Measurements from ENCODE around the gene ABCG1.

- TF ChIP-seq, protein P1, sequence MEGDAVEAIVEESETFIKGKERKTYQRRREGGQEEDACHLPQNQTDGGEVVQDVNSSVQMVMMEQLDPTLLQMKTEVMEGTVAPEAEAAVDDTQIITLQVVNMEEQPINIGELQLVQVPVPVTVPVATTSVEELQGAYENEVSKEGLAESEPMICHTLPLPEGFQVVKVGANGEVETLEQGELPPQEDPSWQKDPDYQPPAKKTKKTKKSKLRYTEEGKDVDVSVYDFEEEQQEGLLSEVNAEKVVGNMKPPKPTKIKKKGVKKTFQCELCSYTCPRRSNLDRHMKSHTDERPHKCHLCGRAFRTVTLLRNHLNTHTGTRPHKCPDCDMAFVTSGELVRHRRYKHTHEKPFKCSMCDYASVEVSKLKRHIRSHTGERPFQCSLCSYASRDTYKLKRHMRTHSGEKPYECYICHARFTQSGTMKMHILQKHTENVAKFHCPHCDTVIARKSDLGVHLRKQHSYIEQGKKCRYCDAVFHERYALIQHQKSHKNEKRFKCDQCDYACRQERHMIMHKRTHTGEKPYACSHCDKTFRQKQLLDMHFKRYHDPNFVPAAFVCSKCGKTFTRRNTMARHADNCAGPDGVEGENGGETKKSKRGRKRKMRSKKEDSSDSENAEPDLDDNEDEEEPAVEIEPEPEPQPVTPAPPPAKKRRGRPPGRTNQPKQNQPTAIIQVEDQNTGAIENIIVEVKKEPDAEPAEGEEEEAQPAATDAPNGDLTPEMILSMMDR (conservative IDR thresholded peaks at IDR 0.05; ENCODE audit: low read length), result no peak
- TF ChIP-seq EZH2phosphoT487 (IDR thresholded peaks at IDR 0.05; ENCODE audit: borderline replicate concordance, low read depth, low read length), result no peak
Observed at GRCh38 chr21:42175110-42175710, 43.7 kb upstream of the ABCG1 start.
